GM12878 (cell line): ENCODE results near the gene IQSEC2. TPM values are rescaled to one million over a fixed set of nuclear protein-coding genes. Genes with fewer than 3 reads are reported as not detected.

Experiments used
- ATAC-seq: fragments of 200-7000 bp; cut with Tn5 transposase; 3 replicates; pipeline ENCODE4 v1.9.1; 2020; ENCODE audit warnings: mild to moderate bottlenecking, moderate library complexity
- BruUV-seq: library from RNA; stranded (reverse); fragments of 400-500 nt; replicated peaks from 2 replicates; lab custom pipeline; 2021; lab: Mats Ljungman, UMichigan
- CTCF ChIA-PET: fragments of 300-600 bp; sonication (Branson Sonifier 250); formaldehyde crosslinking; extraction: SDS; loops from one replicate; lab custom pipeline; 2021; ENCODE audit warnings: inconsistent platforms; lab: Yijun Ruan, JAX
- POLR2A ChIA-PET: fragments of 350-600 bp; formaldehyde crosslinking; extraction: SDS; loops from one replicate; lab custom pipeline; 2021; ENCODE audit warnings: inconsistent platforms; lab: Charles Lee
- RAD21 ChIA-PET: fragments of 300-600 bp; sonication (Branson Sonifier 250); formaldehyde crosslinking; loops from one replicate; lab custom pipeline; 2023; ENCODE audit warnings: antibody characterized with exemption; ENCODE audit not compliant: unreplicated experiment; lab: Charles Lee
- SMC1A ChIA-PET: fragments of 300-600 bp; sonication (Branson Sonifier 250); formaldehyde crosslinking; loops from one replicate; lab custom pipeline; 2023; ENCODE audit not compliant: unreplicated experiment, uncharacterized antibody; lab: Charles Lee
- DNase-seq: peaks from one replicate; pipeline ENCODE4 v3.0.0-alpha.2; 2011; ENCODE audit warnings: low read depth, low spot score
- FAIRE-seq: peaks from 3 replicates; lab custom pipeline; 2011; peaks lifted over from hg19 to GRCh38; lab: Jason Lieb, UNC
- H2AFZ ChIP-seq: 2 replicates; pipeline ENCODE4 v1.6.0; 2011; ENCODE audit warnings: low read depth, low read length, control low read depth; ENCODE audit not compliant: control insufficient read depth
- H3K27ac ChIP-seq: 2 replicates; pipeline ENCODE4 v1.5.1; 2011; ENCODE audit warnings: control low read depth; ENCODE audit not compliant: control insufficient read depth, insufficient read depth
- H3K27me3 ChIP-seq, 2 experiments: replicated peaks in 1 of 2; 2 replicates each; pipeline versions ENCODE4 v1.6.0 to v1.6.1; 2011; ENCODE audit warnings: low read length in 1 of 2; ENCODE audit not compliant: control insufficient read depth in 2 of 2, insufficient read depth in 2 of 2
- H3K36me3 ChIP-seq, 2 experiments: 2 replicates each; pipeline ENCODE4 v1.5.1; 2011; ENCODE audit warnings: low read length in 1 of 2; ENCODE audit not compliant: control insufficient read depth in 2 of 2, insufficient read depth in 2 of 2
- H3K4me1 ChIP-seq: 2 replicates; pipeline ENCODE4 v1.6.1; 2011; ENCODE audit warnings: mild to moderate bottlenecking, low read length, moderate library complexity, mixed read lengths; ENCODE audit not compliant: control insufficient read depth, insufficient read depth
- H3K4me2 ChIP-seq: 2 replicates; pipeline ENCODE4 v1.6.0; 2011; ENCODE audit warnings: control low read depth; ENCODE audit not compliant: control insufficient read depth, insufficient read depth
- H3K4me3 ChIP-seq: fragments of 200-600 bp; sonication (generic); 2 replicates; pipeline ENCODE4 v1.5.1; 2016
- H3K79me2 ChIP-seq: 2 replicates; pipeline ENCODE4 v1.6.0; 2011; ENCODE audit warnings: low read length; ENCODE audit not compliant: control insufficient read depth, insufficient read depth
- H3K9ac ChIP-seq: 2 replicates; pipeline ENCODE4 v1.8.0; 2011; ENCODE audit warnings: low read length, control low read depth, mixed read lengths; ENCODE audit not compliant: control insufficient read depth, insufficient read depth
- H3K9me3 ChIP-seq: replicated peaks from 3 replicates; pipeline ENCODE4 v1.5.1; 2011; ENCODE audit warnings: mild to moderate bottlenecking, low read length; ENCODE audit not compliant: control insufficient read depth, insufficient read depth
- H4K20me1 ChIP-seq: 2 replicates; pipeline ENCODE4 v1.6.0; 2011; ENCODE audit not compliant: control insufficient read depth, insufficient read depth
- BCLAF1 ChIP-seq: fragments of 450-650 bp; IDR thresholded peaks from 2 replicates; pipeline ENCODE4 v1.6.1; 2017; ENCODE audit warnings: antibody characterized with exemption, mild to moderate bottlenecking, moderate library complexity
- CHD1 ChIP-seq: IDR thresholded peaks from 2 replicates; pipeline ENCODE4 v1.6.1; 2012; ENCODE audit warnings: low read depth, low read length, improper control_type of control experiment
- CTCF ChIP-seq, 3 experiments: IDR thresholded peaks in 2 of 3; conservative IDR thresholded peaks in 1 of 3; 2 replicates each; pipeline ENCODE4 v1.5.1; 2011; ENCODE audit warnings: low read depth in 3 of 3, low read length in 3 of 3, mild to moderate bottlenecking in 3 of 3, control low read depth in 2 of 3, moderate library complexity in 2 of 3, inconsistent platforms in 1 of 3, mixed read lengths in 1 of 3; ENCODE audit not compliant: control insufficient read depth in 2 of 3, insufficient read depth in 1 of 3; ENCODE audit errors: extremely low read depth in 1 of 3
- E2F8 ChIP-seq: fragments of 450-650 bp; IDR thresholded peaks from 2 replicates; pipeline ENCODE4 v1.6.1; 2018; ENCODE audit warnings: mild to moderate bottlenecking, low read depth, moderate library complexity; ENCODE audit not compliant: partially characterized antibody
- IRF5 ChIP-seq: fragments of 450-650 bp; IDR thresholded peaks from 2 replicates; pipeline ENCODE4 v1.6.1; 2017; ENCODE audit warnings: borderline replicate concordance
- MYB ChIP-seq: fragments of 150-350 bp; IDR thresholded peaks from 2 replicates; pipeline ENCODE4 v1.6.1; 2014; ENCODE audit warnings: mild to moderate bottlenecking, low read depth, low read length, borderline replicate concordance
- NRF1 ChIP-seq: conservative IDR thresholded peaks from 2 replicates; pipeline ENCODE4 v1.6.1; 2011; ENCODE audit warnings: mild to moderate bottlenecking, low read depth, low read length, improper control_type of control experiment
- POU2F2 ChIP-seq: IDR thresholded peaks from 3 replicates; pipeline ENCODE4 v1.6.1; 2011; ENCODE audit warnings: low read depth, mild to moderate bottlenecking, low read length, borderline replicate concordance
- RAD21 ChIP-seq: IDR thresholded peaks from 2 replicates; pipeline ENCODE4 v1.6.1; 2011; ENCODE audit warnings: mild to moderate bottlenecking, low read depth, low read length, moderate library complexity; ENCODE audit not compliant: insufficient read depth
- RUNX3 ChIP-seq: IDR thresholded peaks from 2 replicates; pipeline ENCODE4 v1.6.1; 2012; ENCODE audit warnings: low read length, inconsistent platforms
- SREBF2 ChIP-seq: IDR thresholded peaks from 2 replicates; pipeline ENCODE4 v1.6.1; 2012; ENCODE audit warnings: mild to moderate bottlenecking, low read length
- TBL1XR1 ChIP-seq: IDR thresholded peaks from 2 replicates; pipeline ENCODE4 v1.6.1; 2012; ENCODE audit warnings: low read depth, low read length, improper control_type of control experiment
- YY1 ChIP-seq: IDR thresholded peaks from 2 replicates; pipeline ENCODE4 v1.6.1; 2011; ENCODE audit warnings: low read depth, mild to moderate bottlenecking, low read length
- WGBS: methylation state at CpG from one replicate; pipeline ENCODE4 v1.1.6; 2016; ENCODE audit warnings: low lambda C conversion rate; ENCODE audit not compliant: insufficient replicate concordance, insufficient coverage; ENCODE audit errors: missing lambda C conversion rate; 5-methylcytosine and 5-hydroxymethylcytosine counted together
- in situ Hi-C: fragments of 300-500 bp; cut with MboI; formaldehyde crosslinking; loops from 9 replicates; pipeline ENCODE4 v1.14.3; 2018; ENCODE audit warnings: mixed read lengths
- intact Hi-C: fragments of 100-400 bp; cut with micrococcal nuclease; formaldehyde crosslinking; loops from one replicate; pipeline ENCODE4 v1.14.2; 2022; ENCODE audit not compliant: unreplicated experiment
- polyA plus RNA-seq, 11 experiments: library from polyadenylated mRNA; depleted of rRNA in 4 of 11; unstranded in 6 of 11; stranded (reverse) in 5 of 11; fragments of >200 nt; fragmentation: Nextera tagmentation in 4 of 11; fragmentation: Illumina TruSeq in 1 of 11; extraction: Ambion mirVana in 4 of 11; extraction: Trizol in 1 of 11; gene quantifications; 1 replicate in 1 of 11; 2 replicates in 10 of 11; pipeline versions ENCODE4 v1.2.1 to v1.2.3, GENCODE V29; 2011 to 2016; ENCODE audit warnings: inconsistent platforms in 2 of 11, missing spikeins in 2 of 11, low read depth in 1 of 11
- total RNA-seq, 4 experiments: library from RNA; depleted of rRNA in 3 of 4; stranded (reverse); fragments of >200 nt in 3 of 4; fragmentation: Illumina TruSeq in 1 of 4; extraction: Trizol in 1 of 4; gene quantifications; 2 replicates each; pipeline versions ENCODE4 v1.2.1 to v1.2.3, GENCODE V29; 2013 to 2021

The IQSEC2 gene
- total and polyA plus RNA-seq, 10 of the 15 experiments (the other 5 are each of a cell fraction or from before 2014, with no cell fraction given): 0.01 to 0.23 (median 0.04) TPM; not detected in 3

GRCh38 chrX:53317365-53318069 is 36.1 kb upstream of the IQSEC2 start:
- DNase-seq (no peak), FAIRE-seq (peak; percentile 66), ATAC-seq (peak; percentile 95)
- Histone ChIP-seq H4K20me1 (no peaks in the 10 kb centered on the region), H3K27ac (no peak overlapping the region), H3K79me2 (no peaks in the 10 kb centered on the region), H3K4me1 (peaks cover 3% of the 10 kb centered on the region; the same call in 1 of the 2 replicates), H3K9me3 (no peaks in the 10 kb centered on the region), H3K36me3 (no peaks in the 10 kb centered on the region), H3K9ac (no peak overlapping the region), H3K27me3 (peaks cover 15% of the 10 kb centered on the region in 2 experiments), H3K4me3 (no peak overlapping the region), H2AFZ (no peak overlapping the region), H3K4me2 (no peak overlapping the region)
- in situ Hi-C loops: no loop called here
- no TSS peak for BruUV-seq
- WGBS: 14% methylated on average over 10 of the region's 10 CpGs
- ChIA-PET SMC1A (interaction anchor here (0.6 to 2.9 kb wide), 8 partner anchors 9 to 1261 kb away, joined by 3 to 22 read pairs (median 6); partner anchors contain the start of genes HSD17B10, RIBC1 and SMC1A), CTCF (interaction anchor here (0.6 to 9.2 kb wide), 31 partner anchors 9 to 1740 kb away, joined by 3 to 122 read pairs (median 4); partner anchors contain the start of genes HSD17B10, KDM5C, RIBC1 and SMC1A), POLR2A (interaction anchor here (0.6 kb wide), 1 partner anchor 494 kb away, joined by 4 read pairs; no protein-coding TSS in a partner anchor), RAD21 (interaction anchor here (0.9 to 3.3 kb wide), 7 partner anchors 10 to 168 kb away, joined by 3 to 32 read pairs (median 8); partner anchors contain the start of genes RIBC1 and SMC1A)
- intact Hi-C loops: loop anchor here (1.0 to 10.0 kb wide), 4 partner anchors 119 to 1747 kb away; no protein-coding TSS in a partner anchor
- no peak for TF ChIP-seq SREBF2
- TF ChIP-seq RAD21: peak; percentile 70
- TF ChIP-seq IRF5: no peak
- TF ChIP-seq BCLAF1: no peak
- no peak for TF ChIP-seq MYB
- peak; percentile 83 to 90 (median 87) for TF ChIP-seq CTCF (IDR thresholded peaks at IDR 0.05 in 2 of 3, conservative IDR thresholded peaks at IDR 0.05 in 1 of 3; ENCODE audit: control insufficient read depth in 2 of 3, extremely low read depth in 1 of 3, insufficient read depth in 1 of 3, low read depth in 3 of 3, low read length in 3 of 3)
- no peak for TF ChIP-seq E2F8
- TF ChIP-seq YY1: peak; percentile 60
- TF ChIP-seq TBL1XR1: no peak
- TF ChIP-seq RUNX3: no peak
- TF ChIP-seq POU2F2: no peak
- no peak for TF ChIP-seq NRF1
- no peak for TF ChIP-seq CHD1
